GM10266 (cell line): ENCODE results near the gene MAP7D2.

Experiments
- DNase-seq: peaks from one replicate; pipeline ENCODE4 v3.0.0; 2012; ENCODE audit errors: extremely low spot score
- CTCF ChIP-seq: IDR thresholded peaks from 2 replicates; pipeline ENCODE4 v1.5.1; 2012; ENCODE audit warnings: mild to moderate bottlenecking, low read depth; ENCODE audit not compliant: control insufficient read depth, insufficient read depth; ENCODE audit errors: missing control alignments

MAP7D2 gene

GRCh38 chrX:20059467-20060128 is 57.1 kb downstream of the MAP7D2 start:
- no peak for TF ChIP-seq CTCF
- DNase-seq = no peak

- no peak for DNase-seq
- TF ChIP-seq CTCF = no peak
These were observed 59.2 kb downstream of the MAP7D2 start for GRCh38 chrX:20057479-20057878.

GRCh38 chrX:20056704-20057103 is 60.0 kb downstream of the MAP7D2 start:
- no peak for TF ChIP-seq CTCF
- no peak for DNase-seq

GRCh38 chrX:20053537-20053936 is 63.2 kb downstream of the MAP7D2 start:
- no peak for DNase-seq
- TF ChIP-seq CTCF = no peak

- DNase-seq = no peak
- TF ChIP-seq CTCF = no peak
These were observed 69.8 kb downstream of the MAP7D2 start for GRCh38 chrX:20046864-20047263.

GRCh38 chrX:20046223-20046622 is 70.5 kb downstream of the MAP7D2 start:
- DNase-seq = no peak
- no peak for TF ChIP-seq CTCF

GRCh38 chrX:20042221-20042620 is 74.5 kb downstream of the MAP7D2 start:
- no peak for TF ChIP-seq CTCF
- DNase-seq = no peak
